NCI-H345 (cell line): ENCODE results near the gene ZDHHC14.
"Not testable (repeated sequence)": the region's sequence is repeated elsewhere in the genome, so short reads cannot be mapped to it uniquely, and the experiment has no call there.

Experiments
- DNase-seq: peaks from one replicate; lab custom pipeline; 2025; lab: John Stamatoyannopoulos, UW

Gene ZDHHC14

GRCh38 chr6:157571950-157572349 lies 191.0 kb downstream of the ZDHHC14 start:
- DNase-seq: no peak

DNA sequence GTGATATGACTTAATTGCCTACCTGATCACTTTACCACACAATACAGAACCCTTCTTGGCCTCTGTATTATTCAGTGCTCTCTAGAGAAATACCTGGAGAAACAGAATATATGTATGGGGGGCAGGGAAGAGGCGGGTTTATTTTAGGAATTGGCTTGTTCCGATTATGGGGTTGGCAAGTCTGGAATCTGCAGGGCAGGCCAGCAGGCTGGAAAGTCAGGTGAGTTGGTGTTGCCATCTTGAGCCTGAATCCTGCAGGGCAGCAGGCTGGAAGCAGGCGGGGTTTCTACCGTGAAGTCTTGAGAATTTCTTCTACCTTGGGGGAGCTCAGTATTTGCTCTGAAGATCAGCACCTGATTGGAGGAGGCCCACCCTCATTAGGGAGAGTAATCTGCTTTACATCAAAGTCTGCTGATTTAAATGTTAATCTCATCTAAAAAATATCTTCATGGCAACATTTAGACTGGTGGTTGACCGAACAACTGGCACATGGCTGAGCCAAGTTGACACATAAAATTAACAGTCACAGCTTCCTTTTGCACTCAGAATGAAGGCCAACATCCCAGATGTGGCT lies 193.9 kb downstream of the ZDHHC14 start:
- no peak for DNase-seq

DNA sequence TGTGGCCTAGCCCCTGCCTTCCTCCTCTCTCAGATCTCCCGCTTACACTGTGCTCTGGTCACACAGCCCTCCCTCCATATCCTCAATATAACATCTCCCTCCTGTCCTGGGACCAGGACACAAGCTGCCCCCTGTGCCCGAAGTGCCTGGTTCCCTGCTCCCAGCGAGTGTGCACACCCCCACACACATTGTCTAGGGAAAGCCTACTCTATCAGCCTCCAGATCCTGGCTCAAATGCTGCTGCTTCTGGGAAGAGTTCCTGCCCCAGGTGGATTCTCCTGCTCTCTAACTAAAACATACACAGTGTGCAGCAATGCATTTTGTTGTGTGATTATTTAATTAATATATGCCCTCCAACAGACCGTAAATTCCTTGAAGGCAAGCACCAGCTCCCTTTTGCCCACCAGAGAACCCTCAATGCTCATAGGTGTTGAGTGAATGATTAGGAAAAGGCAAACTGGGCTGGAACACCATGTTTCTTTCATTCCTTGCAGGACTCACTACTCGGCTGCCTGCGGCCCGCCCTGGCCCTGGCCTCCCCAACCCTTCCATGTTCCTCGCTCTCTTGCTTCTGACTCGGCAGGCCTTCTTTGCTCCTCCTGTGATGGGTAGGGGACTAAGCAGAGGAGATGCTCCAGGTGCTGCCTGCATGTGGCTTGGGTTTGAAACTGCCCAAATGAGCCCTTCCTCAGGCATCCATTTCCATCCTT lies 194.6 kb downstream of the ZDHHC14 start:
- DNase-seq: no peak

- not testable (repeated sequence) for DNase-seq
Observed at GRCh38 chr6:157576991-157577390, 196.0 kb downstream of the ZDHHC14 start.

DNA sequence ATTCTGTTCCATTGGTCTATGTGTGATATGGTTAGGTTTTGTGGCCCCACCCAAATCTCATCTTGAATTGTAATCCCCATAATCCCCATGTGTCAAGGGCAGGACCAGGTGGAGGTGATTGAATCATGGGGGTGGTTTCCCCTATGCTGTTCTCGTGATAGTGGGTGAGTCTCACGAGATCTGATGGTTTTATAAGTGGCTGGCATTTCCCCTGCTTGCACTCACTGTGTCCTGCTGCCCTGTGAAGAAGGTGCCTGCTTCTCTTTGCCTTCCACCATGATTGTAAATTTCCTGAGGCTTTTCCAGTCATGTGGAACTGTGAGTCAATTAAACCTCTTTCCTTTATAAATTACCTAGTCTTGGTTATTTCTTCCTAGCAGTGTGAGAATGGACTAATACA lies 197.5 kb downstream of the ZDHHC14 start:
- DNase-seq: not testable (repeated sequence)

DNA sequence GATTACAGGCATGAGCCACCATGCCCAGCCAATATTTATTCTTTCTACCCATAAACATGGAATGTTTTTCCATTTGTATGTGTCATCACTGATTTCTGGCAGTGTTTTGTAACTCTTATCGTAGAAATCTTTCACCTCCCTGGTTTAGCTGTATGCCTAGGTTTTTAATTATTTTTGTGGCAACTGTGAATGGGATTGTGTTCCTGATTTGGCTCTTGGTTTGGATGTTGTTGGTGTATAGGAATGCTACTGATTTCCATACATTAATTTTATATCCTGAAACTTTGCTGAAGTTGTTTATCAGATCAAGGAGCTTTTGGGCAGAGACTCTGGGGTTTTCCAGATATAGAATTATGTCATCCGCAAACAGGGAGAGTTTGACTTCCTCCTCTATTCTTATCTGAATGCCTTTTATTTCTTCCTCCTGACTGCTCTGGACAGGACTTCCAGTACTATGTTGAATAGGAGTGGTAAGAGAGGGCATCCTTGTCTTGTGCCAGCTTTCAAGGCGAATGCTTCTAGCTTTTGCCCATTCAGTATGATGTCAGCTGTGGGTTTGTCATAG lies 198.6 kb downstream of the ZDHHC14 start:
- no peak for DNase-seq

- no peak for DNase-seq
Observed at GRCh38 chr6:157584036-157584435, 203.0 kb downstream of the ZDHHC14 start.

GRCh38 chr6:157585274-157586087 lies 204.5 kb downstream of the ZDHHC14 start:
- no peak for DNase-seq

DNA sequence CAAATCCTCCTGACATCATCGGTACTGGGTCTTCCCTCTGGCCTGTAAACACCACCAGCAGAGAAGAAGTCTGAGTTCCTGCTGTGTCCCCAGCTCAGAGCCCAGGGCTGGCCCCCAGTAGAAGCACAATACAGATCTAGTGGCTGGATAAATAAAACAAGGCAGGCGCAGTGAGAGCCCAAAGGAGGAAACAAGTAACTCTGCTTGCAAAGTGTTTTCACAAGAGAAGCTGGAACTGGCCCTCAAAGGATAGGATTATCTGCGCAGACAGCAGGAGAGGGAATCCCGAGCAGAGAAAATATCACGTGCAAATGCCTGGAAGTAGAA lies 205.1 kb downstream of the ZDHHC14 start:
- no peak for DNase-seq

DNA sequence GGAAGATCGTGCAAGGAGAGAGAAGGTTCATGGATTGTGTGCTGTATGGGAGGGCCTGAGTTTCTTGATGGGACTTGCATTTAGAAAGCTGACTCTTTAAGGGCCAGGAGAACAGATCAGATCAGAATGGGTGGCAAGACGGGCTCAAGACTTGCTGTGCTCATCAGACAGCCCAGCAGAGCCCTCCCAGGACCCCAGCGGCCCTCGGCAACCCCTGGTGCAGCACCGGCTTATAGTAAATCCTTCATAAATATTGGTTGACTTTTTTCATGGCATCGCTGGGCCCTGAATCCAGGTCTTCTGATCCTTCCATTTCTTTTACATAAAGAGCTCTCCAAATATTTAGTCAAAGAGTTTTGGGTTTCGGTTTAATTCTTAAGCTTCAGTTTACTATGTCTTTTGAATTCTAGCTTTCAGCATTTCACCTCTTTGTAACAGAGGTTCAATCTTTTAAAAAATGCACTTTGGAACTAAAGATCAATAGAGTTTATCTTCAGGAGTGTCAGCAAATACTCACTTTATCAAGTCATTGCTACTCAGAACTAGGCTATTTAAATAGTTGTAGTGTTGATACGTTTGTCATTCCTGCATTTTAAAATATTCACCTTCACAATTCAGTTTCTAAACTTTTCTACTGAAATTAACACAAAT lies 205.6 kb downstream of the ZDHHC14 start:
- DNase-seq: no peak

DNA sequence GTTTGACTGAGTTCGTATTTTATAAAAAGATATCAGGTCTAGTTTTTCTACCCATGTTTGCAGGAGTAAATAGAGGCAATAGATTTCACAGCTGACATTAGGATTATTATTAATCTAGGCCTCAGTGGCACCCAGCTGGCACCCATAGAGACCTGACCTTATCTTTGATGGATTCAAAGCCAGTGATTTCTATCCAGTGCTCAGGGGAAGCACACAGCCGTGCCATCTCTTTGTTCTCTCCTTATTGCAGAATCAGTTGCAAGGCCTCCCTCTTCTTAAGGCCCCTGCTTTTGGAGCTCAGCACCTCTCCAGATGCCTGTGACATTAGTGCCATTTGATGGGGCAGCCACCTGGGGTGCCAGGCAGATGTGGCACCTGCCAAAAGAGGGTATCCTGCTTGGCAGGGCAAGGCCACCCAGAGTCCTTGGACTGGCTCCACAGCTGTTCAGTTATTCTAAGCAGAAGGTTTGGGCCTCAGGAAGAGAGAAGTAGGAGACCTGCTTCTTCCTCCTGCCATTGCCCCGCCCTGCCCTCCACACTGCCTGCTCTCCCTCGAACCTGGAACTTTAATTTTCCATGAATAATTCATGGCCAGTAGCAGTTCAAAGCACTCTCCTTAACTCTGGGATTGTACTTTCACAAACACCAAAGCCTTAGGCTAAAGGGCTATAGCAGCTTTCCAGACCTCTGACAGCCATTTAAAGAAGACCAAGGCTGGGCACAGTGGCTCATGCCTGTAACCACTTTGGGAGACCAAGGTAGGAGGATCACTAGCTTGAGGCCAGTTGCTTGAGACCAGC lies 206.3 kb downstream of the ZDHHC14 start:
- DNase-seq: no peak

GRCh38 chr6:157590654-157591053 lies 209.7 kb downstream of the ZDHHC14 start:
- not testable (repeated sequence) for DNase-seq

DNA sequence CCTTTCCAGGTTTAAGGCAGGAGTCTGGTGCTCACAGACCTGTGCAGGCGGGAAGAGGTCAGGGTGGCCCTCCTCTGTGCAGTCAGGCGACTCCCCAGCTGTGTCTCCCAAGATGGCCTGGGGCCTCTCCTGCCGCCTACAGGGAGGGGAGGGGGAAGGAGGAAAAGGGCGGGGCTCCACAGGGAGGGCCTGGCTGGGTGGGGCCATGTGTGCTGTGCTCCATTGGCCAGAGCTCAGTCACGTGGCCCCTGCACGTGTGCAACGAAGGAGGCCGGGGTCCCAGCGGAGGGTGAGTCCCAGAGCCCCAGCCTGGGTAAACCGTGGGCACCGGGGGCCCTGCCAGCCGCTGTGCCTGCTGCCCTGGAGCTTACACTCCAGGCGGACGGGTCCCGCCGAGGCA lies 211.6 kb downstream of the ZDHHC14 start:
- DNase-seq: no peak

DNA sequence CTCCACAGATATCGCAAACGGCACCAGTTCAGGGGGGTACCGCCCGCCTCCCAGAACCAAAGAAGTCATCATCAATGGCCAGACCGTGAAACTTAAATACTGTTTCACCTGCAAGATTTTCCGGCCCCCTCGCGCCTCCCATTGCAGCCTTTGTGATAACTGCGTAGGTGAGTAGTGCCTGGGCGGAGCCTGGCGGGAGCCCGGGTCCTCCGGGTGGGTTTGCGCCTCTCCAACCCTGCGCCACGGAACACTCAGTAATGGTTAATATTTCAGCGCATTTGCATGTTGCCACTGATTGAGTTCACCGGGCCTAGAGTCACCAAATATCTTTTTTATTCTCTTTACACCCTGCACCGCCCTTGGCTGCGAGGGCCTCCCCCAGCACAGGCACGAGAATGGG lies 212.0 kb downstream of the ZDHHC14 start:
- no peak for DNase-seq

GRCh38 chr6:157593596-157593995 lies 212.6 kb downstream of the ZDHHC14 start:
- DNase-seq: no peak

DNA sequence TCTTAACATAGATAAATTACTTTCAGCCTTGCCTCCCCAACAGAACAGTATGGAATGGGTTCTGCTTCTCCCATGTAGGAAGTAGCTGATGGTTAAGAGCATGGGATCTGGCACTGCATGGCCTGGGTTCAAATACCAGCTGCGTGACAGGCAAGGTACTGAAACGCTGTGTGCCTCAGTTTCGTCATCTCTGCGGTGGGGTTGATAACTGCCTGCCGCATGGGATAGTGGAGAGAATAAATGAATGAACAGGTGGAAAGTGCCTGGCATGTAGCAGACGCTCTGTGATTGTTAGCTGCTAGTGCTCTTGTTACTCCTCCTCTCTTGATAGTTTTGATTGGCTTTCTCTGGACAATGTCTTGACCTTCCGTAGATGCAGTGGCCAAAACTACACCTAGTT lies 213.3 kb downstream of the ZDHHC14 start:
- no peak for DNase-seq

DNA sequence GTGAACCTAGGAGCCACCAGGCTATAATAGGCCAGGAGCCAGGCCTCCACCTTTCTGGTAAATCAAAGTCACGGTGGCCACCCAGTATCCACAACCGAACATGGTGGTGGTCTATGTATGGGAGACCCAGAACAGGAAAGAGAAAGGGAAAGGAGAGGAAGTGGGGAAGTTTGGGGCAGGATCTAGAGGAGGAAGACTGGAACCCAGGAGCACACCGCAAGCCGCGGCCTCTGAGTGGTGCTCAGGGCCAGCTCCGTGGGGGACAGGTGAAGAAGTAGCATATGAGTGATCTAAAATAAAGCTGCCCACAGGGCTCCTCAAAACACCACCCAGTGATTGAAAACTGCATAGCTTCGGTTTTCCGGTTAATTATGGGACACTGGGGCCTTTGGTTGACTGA lies 214.8 kb downstream of the ZDHHC14 start:
- no peak for DNase-seq

DNA sequence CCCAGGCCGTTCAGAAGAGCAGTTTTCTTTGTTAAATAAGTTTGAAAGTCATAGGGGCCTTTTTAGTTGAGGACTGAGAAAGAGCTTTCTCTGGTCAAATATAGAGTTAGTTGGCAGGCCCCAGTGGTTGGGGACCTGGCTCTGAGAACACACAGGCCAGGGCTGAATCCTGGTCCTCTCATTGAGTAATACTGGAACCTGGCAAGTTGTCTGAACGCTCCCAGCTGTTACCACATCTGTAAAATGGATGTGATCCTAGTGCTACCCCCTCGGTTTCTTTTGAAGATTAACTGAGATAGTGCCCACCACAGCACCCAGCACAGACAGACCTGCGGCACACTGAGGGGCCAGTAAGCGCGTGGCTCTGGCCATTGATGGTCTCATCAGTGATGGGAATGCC lies 215.5 kb downstream of the ZDHHC14 start:
- no peak for DNase-seq

GRCh38 chr6:157596886-157597285 lies 215.9 kb downstream of the ZDHHC14 start:
- DNase-seq: no peak

DNA sequence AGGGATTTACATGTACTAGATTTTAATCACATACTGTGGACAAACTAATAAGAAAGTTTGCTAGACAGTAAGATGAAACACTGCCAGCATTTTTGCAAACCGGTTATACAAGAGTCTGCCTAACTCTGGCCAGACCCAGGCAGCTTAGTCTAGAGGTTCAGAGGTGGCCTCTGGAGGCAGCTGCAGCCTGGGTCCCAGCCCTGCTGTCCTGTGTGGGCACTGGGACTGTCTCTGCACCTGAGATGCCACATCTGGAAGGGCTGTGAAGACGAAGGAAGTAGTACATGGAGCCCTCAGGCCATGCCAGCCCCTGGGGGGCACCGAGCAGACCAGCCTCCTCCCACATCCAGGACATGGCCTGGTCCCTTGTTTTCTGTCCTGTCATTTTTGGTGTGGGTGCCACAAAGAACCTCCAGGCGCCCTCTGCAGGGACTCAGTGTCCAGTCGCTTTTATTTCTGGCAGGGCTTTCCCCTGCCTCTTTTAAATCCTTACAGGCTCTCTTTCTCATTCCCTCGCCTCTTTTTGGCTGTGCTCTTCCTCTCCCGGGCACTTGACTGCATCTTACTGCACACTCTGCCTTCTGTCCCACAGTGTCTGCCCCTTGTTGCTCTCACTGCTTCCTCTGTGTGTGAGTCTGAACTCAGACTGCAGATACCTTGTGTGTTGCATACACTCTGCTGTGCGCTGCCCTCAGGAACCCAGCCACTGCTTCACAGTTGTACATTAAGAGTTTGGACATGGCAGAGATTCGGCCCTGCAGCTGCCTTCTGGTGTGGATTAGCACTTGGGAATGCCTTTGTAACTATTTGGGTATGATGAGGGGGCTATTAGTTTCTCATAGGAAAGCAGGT lies 216.7 kb downstream of the ZDHHC14 start:
- peak; percentile 11 for DNase-seq

- no peak for DNase-seq
Observed at GRCh38 chr6:157599191-157599590, 218.2 kb downstream of the ZDHHC14 start.
